Fibroblast of the conjunctiva (primary cell): ENCODE measurements around the gene KDM4B.
"Not testable (repeated sequence)": the region's sequence is repeated elsewhere in the genome, so short reads cannot be mapped to it uniquely, and the experiment has no call there.

Experiments
- DNase-seq: peaks from one replicate; pipeline ENCODE4 v3.0.0-alpha.2; 2010; ENCODE audit warnings: low read depth

The KDM4B gene

DNA sequence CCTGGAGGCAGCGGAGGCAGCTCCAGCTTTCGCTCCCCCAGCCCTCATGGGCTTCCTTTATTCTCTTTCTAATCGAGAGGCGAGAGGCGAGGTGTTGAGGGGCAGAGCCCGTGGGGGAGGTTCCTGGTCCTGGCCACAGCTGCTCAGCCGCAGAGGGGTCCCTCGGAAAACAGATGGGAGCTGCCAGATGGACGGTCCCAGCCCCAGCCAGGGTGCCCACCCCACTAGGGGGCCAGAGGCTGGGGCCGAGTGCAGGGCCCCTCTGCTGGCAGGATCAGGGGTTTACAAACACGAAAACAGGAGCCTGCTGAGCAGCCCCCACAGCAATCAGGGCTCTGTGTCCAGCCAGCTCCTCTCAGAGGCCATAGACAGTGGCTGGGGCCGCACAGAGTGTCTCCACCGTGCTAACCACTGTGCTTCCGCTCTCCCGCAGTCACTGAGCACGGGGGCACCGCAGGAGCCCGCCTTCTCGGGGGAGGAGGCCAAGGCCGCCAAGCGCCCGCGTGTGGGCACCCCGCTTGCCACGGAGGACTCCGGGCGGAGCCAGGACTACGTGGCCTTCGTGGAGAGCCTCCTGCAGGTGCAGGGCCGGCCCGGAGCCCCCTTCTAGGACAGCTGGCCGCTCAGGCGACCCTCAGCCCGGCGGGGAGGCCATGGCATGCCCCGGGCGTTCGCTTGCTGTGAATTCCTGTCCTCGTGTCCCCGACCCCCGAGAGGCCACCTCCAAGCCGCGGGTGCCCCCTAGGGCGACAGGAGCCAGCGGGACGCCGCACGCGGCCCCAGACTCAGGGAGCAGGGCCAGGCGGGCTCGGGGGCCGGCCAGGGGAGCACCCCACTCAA is 182.2 kb downstream of the KDM4B start:
- no peak for DNase-seq

DNA sequence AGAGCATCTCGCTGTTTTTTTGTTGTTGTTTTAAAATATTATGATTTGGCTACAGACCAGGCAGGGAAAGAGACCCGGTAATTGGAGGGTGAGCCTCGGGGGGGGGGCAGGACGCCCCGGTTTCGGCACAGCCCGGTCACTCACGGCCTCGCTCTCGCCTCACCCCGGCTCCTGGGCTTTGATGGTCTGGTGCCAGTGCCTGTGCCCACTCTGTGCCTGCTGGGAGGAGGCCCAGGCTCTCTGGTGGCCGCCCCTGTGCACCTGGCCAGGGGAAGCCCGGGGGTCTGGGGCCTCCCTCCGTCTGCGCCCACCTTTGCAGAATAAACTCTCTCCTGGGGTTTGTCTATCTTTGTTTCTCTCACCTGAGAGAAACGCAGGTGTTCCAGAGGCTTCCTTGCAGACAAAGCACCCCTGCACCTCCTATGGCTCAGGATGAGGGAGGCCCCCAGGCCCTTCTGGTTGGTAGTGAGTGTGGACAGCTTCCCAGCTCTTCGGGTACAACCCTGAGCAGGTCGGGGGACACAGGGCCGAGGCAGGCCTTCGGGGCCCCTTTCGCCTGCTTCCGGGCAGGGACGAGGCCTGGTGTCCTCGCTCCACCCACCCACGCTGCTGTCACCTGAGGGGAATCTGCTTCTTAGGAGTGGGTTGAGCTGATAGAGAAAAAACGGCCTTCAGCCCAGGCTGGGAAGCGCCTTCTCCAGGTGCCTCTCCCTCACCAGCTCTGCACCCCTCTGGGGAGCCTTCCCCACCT is 183.3 kb downstream of the KDM4B start:
- no peak for DNase-seq

DNA sequence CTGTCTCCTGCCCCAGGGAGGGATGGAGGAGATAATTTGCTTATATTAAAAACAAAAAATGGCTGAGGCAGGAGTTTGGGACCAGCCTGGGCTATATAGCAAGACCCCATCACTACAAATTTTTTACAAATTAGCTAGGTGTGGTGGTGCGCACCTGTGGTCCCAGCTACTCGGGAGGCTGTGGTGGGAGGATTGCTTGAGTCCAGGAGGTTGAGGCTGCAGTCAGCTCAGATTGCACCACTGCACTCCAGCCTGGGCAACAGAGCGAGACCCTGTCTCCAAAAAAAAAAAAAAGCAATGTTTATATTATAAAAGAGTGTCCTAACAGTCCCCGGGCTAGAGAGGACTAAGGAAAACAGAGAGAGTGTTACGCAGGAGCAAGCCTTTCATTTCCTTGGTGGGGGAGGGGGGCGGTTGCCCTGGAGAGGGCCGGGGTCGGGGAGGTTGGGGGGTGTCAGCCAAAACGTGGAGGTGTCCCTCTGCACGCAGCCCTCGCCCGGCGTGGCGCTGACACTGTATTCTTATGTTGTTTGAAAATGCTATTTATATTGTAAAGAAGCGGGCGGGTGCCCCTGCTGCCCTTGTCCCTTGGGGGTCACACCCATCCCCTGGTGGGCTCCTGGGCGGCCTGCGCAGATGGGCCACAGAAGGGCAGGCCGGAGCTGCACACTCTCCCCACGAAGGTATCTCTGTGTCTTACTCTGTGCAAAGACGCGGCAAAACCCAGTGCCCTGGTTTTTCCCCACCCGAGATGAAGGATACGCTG is 184.0 kb downstream of the KDM4B start:
- no peak for DNase-seq

DNA sequence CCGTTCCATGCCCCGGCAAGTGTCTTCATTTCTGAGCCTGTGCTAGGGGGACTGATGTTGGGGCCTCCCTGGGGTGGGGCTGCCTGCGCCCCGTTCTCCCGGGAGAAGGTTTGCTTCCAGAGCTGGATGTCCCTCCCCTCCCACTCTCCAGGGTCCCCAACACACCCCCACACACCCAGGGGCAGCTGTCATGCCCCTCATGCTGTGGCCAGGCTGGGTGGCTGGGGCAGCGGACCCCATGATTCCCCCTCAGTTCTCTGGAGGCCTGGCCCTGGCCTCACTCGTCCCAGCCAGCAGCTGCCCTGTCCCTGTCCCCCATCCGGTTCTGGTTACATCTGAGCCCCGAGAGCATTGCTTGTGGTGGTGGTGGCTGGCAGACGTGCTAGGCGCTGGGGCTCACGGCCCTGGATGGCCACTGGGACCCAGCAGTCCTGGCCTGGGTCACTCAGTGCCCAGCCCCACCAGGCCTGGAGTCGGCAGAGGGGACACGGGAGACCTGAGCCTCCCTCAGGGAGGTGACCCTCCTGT is 184.8 kb downstream of the KDM4B start:
- DNase-seq = no peak

DNA sequence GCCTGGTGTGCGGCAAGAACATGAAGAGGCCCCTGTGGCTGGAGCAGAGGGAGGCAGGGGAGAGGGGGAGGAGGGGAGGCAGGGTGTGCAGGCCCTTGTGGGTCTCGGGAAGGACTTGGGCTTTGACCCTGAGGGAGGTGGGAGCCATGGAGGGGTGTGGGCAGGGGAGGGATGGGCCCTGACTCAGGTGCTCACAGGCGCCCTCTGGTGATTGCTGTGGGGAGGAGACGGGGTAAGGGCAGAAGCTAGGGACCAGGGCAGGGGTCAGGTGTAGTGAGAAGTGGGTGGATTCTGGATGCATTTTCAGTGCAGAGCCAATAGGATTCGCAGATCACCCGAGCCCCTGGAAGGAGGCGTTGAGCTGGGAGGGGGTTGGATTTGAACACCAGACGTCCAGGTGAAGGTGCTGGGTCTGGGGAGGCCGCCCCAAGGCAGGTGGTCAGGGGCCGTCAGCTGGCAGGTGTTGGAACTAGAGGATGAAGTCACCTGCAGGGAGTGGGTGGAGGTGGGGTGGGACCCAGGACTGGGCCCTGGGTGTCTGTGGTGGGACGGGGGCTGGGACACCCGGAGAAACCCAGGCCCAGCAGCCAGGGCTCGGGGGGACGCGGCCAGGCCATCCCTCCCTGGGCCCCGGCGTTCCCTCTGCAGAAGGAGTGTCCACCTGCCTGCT is 185.4 kb downstream of the KDM4B start:
- DNase-seq = no peak

DNA sequence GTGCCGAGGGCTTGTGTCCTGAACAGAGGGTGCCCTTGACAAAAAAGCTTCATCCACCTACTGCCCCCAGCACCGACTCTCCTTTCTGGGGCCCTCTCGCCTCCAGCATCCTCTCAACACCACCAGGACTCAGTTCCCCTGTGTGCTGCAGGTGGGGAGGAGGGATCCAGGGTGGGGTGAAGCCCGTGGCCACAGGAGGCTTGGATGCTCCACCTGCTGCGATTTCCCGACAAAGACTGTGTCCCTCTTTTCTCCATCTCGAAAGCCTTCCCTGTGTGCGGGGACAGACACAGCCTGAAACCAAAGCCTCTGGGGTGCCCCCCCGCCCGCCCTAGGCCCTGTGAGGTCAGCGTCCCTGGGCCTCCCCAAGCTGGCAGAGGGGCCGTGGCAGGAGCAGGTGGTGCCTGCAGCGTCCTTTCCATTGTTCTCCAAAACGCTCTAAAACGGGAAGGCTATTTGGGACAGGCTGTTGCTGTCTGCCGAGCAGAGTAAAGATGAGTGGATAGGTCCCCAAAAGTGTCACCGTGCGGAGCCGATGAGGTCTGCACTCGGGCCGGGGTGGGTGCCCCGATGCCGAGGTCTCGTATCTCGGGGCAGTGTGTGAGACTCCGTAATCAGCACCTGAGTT is 186.0 kb downstream of the KDM4B start:
- no peak for DNase-seq

DNA sequence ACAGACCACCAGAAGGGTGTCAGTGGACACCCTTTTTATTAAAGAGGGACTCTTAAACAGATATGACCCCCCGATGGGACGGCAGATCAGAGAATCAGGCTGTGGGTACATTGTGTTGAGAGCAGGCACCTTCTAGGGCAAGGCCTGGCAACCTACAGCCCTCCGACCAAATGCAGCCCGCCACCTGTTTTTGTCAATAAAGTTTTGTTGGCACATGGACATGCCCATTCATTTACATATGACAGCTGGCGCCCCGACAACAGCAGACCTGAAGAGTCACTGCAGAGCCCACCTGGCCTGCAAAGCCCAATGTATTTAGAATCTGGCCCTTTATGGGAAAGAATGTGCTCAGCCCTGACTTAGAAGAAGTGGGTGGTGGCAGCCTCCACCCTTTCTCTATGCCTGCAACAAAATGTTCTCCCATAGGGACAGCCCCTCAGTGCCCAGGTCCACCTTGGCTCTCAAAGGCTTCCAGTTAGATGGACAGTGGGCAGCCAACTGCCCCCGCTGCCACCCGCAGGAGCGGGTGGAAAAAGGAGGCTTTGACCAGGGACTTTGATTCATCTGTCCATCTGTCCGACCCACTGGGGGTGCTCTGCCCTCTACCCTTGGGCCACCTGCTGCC is 186.8 kb downstream of the KDM4B start:
- DNase-seq = no peak

DNA sequence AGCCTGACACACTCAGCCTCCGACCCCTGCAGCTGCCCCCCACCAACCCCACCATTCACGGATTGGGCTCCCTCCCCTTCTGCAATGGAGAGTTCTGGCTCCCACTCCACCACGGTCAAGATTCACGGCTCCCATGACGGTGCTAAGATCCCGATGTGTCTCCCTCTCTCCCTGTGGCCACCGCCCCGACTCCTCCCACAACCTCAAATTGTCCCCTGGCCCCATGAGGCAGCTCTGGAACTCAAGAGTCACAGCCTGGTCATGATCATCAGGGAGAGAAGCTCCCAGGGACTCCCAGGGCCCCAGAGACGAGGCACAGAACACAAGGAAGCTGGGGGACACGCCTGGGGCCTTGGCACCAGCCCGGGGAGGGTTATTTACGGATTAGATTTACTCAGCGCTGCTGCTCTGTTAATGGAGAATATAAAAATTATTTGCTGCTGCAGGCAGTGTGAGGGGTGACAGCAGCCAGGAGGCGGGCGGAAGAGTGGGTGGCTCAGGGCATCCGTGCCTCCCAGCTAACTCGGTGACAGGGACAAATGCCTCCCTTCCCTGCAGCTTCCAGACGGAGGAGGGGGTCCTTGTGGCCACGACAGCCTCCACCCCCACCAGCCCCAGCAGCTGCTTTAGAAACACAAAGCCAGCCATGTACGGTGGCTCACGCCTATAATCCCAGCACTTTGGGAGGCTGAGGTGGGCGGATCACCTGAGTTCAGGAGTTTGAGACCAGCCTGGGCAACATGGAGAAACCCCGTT is 187.5 kb downstream of the KDM4B start:
- no peak for DNase-seq

DNA sequence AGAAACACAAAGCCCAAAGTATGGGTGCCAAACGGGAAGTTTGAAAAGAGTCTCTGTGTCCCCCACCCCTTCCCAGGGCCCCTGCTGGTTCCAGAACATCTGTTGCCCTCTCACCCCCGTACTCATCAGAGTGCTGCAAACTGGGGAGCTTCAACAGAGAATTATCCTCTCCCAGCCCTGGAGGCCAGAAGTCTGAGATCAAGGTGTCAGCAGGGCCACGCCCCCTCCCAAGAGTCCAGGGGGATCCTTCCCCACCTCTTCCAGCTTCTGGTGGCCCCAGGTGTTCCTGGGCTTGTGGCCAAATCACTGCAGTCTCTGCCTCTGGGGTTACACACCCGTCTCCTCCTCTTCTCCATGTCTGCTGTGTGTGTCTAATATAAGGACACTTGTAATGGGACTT is 188.3 kb downstream of the KDM4B start:
- no peak for DNase-seq

DNA sequence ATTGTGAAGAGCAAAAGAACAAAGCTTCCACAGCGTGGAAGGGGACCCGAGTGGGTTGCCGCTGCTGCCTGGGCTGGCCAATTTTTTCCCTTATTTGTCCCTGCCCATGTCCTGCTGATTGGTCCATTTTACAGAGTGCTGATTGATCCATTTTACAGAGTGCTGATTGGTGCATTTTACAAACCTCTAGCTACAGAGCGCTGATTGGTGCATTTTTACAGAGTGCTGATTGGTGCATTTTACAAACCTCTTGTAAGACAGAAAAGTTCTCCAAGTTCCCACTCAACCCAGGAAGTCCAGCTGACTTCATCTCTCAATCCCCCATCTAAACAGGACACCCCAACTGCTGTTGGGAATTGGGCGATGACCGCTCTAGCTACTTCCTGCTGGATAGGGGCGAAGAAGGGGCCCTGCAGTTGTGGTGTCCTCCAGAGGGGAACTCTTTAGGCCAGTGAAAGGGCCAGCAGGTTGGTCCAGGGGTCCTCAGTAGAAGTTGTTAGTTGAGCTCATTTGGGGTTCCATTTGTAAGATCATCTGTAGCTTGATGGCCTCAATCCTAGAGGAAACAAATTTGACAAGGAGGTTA is 189.7 kb downstream of the KDM4B start:
- not testable (repeated sequence) for DNase-seq

DNA sequence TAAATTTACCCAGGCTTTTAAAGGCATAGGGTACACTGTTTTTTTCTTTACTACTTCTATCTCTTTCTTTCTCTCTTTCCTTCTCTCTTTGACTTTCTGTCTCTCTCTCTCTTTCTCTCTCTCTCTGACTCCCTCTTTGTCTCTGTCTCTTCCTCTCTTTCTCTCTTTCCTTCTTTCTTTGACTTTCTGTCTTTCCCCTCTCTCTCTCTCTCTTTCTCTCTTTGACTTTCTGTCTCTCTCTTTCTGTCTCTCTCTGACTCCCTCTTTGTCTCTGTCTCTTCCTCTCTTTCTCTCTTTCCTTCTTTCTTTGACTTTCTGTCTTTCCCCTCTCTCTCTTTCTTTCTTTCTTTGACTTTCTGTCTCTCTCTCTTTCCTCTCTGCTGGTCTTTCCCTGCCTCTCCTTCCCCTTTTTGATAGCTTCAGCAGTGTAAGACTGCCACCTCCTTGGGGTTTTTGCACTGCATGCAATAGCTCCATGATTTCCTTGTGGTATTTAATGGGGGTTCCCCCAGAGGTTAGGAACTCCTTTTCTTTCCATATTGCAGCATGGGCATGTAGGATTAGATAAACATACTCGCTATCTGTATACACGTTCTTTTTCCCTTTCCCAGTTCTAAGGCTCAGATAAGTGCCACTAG is 191.4 kb downstream of the KDM4B start:
- DNase-seq = not testable (repeated sequence)

DNA sequence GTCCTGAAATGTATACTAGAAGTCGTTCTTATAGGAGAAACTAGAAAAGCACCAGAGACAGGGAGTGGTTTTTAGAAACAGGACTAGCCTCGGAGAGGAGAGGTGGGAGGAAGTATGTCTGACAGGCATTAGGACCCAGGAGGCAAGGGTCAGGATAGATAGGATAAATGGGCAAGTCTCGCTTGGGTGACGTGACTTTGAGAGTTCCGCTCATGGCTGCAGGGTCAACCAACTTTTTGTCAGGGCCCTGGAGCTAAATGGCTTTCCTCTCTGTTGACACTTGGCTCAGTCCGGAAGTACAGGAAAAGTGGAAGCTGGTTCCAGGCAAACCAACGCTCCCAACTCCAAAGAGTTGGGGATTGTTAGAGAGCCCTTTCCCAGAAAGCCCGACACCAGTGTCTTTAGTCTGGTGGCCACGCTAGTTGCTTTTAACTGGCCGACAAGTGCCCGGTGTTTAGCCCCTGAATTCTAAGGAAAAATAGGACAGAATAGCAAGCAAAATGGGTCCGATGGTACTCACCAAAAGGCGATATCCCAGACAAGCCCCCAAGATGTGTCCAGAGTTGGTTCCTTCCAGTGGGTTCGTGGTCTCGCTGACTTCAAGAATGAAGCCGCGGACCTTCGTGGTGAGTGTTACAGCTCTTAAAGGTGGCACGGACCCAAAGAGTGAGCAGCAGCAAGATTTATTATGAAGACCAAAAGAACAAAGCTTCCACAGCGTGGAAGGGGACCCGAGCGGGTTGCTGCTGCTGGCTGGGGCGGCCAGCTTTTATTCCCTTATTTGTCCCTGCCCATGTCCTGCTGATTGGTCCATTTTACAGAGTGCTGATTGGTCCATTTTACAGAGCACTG is 196.2 kb downstream of the KDM4B start:
- not testable (repeated sequence) for DNase-seq

DNA sequence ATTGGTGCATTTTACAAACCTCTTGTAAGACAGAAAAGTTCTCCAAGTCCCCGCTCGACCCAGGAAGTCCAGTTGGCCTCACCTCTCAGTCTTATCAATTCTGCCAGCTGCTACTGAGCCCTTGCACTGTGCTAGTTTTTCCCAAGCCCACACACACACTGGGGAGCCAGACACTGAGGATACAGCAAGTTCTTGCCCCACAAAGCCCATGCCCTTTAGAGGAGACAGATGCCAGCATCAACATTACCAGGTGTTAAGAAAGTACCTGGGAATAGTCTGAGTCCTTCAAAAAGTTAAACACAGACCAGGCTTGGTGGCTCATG is 196.7 kb downstream of the KDM4B start:
- DNase-seq = no peak

DNA sequence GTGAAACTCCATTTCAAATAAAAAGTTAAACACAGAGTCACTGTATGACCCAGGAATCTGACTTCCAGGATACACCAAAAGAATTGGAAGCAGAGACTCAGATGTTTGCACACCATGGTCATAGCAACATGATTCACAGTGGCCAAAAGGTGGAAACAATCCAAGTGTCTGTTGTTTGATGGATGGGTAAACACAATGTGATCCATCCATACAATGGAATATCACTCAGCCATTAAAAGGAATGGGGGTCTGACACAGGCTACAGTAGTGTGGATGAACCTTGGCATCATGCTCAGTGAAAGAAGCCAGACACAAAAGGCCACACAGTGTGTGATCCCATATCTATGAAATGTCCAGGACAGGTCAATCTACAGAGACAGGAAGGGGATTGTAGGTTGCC is 197.3 kb downstream of the KDM4B start:
- DNase-seq = no peak

DNA sequence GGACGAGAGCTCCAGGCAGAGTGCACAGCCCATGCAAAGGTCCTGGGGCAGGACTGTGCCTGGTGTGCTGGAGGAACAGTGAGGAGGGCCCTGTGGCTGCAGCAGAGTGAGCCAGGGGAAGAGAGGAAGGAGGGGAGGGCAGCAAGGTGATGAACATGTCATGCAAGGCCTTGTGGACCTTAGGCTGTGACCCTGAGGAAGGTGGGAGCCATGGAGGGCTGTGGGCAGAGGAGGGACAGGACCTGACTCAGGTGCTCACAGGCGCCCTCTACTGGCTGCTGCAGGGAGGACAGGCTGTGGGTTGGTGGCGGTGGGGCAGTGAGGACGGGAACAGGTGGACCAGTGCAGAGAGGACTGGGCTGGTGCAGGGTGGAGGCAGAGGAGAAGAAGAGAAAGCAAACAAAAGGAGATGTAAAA is 201.4 kb downstream of the KDM4B start:
- no peak for DNase-seq

DNA sequence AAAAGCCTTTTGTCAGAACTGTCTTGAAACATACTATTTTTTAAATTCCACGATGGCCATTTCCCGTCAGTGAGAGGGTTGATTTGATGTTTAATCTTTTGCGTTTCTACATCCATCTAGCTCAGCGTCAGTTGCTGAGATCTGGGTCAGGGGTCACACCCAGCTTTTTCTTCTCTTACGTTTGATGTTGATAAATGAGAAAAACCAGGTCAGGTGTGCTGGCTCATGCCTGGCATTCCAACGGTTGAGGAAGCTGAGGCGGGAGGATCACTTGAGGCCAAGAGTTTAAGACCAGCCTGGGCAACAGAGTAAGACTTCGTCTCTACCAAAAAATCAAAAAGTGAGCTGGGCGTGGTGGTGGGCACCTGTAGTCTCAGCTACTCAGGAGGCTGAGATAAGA is 202.8 kb downstream of the KDM4B start:
- no peak for DNase-seq

DNA sequence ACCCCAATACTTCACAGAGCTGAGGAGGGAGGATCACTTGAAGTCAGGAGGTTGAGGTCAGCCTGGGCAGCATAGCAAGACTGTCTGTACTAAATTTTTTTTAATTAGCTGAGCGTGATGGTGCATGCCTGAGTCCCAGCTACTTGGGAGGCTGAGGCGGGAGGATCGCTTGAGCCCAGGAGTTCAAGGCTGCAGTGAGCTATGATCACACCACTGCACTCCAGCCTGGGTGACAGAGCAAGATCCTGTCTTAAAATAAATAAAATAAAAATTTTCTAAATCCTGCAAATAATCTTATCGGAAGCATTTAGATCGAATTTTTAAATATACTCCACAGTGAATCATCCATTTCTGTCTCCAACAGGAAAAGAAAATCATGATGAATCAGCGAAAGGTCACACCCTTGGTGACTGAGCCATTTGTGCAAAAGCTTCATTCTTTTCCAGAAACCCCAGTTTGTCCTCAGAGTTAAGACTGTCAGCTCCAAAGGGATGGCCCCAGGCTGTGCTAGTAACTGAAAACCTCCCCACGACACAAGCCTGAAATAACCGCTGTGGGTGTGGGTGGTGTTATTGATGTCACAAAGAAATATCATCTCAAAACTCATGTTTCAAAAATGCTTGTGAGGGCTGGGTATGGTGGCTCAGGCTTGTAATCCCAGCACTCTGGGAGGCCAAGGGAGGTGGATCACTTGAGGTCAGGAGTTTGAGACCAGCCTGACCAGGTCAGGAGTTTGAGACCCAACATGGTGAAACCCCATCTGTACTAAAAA is 204.1 kb downstream of the KDM4B start:
- DNase-seq = peak; percentile 84

DNA sequence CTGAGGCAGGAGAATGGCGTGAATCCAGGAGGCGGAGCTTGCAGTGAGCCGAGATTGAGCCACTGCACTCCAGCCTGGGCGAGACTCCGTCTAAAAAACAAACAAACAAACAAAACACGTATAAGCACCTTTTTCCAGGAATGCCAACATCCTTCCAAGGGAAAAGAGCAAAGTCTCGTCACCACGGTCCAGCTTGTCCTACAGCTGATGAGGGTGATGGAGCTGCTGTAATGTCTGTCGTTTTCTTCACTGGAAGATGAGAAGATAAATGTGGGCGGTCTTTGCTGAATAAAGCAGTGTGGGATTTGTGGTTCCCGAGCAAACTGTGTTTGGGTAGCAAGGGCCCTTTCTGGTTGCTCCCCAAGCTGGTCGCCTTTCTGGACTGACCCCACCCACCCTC is 205.1 kb downstream of the KDM4B start:
- no peak for DNase-seq
